Activated CD8-positive, alpha-beta T cell treated with anti-CD3 and anti-CD28 coated beads for 36 hours (primary cell): Measurements from ENCODE around the gene MRPL37. TPM values are rescaled to one million over a fixed set of nuclear protein-coding genes. Genes with fewer than 3 reads are reported as not detected.

Source experiments
- ATAC-seq: fragments of 200-7000 bp; cut with Tn5 transposase; one replicate; pipeline ENCODE4 v1.10.0; 2021; ENCODE audit warnings: mild to moderate bottlenecking, moderate library complexity
- CTCF ChIA-PET: fragments of 350-600 bp; sonication (Branson Sonifier 250); formaldehyde crosslinking; loops from one replicate; lab custom pipeline; 2021; ENCODE audit warnings: antibody characterized with exemption; lab: Charles Lee
- POLR2A ChIA-PET: fragments of 350-600 bp; sonication (Branson Sonifier 250); formaldehyde crosslinking; loops from one replicate; lab custom pipeline; 2021; ENCODE audit warnings: antibody characterized with exemption; lab: Charles Lee
- DNase-seq: peaks from one replicate; pipeline ENCODE4 v3.0.0-alpha.2; 2020
- H3K27ac Mint-ChIP-seq: one replicate; pipeline ENCODE4 v1.8.0; 2021; ENCODE audit warnings: mild to moderate bottlenecking, mixed read lengths
- H3K27me3 Mint-ChIP-seq: one replicate; pipeline ENCODE4 v1.8.0; 2021; ENCODE audit warnings: mixed read lengths
- H3K36me3 Mint-ChIP-seq: one replicate; pipeline ENCODE4 v1.8.0; 2021; ENCODE audit warnings: low read depth, mixed read lengths
- H3K4me1 Mint-ChIP-seq: one replicate; pipeline ENCODE4 v1.8.0; 2021; ENCODE audit warnings: low read depth, mixed read lengths
- H3K4me3 Mint-ChIP-seq: one replicate; pipeline ENCODE4 v1.8.0; 2021; ENCODE audit warnings: mild to moderate bottlenecking, moderate library complexity, mixed read lengths
- H3K9me3 Mint-ChIP-seq: one replicate; pipeline ENCODE4 v1.8.0; 2021; ENCODE audit warnings: mixed read lengths
- CTCF ChIP-seq: fragments of 200-600 bp; IDR thresholded peaks from one replicate; pipeline ENCODE4 v1.8.0; 2022; ENCODE audit warnings: antibody characterized with exemption, mild to moderate bottlenecking
- intact Hi-C: fragments of 100-400 bp; cut with micrococcal nuclease; formaldehyde crosslinking; loops from one replicate; pipeline ENCODE4 v1.10.0; 2022
- total RNA-seq, 2 experiments: library from RNA; stranded (reverse); gene quantifications; one replicate each; pipeline ENCODE4 v1.2.3, GENCODE V29; 2021

Gene MRPL37
- total RNA-seq, 2 experiments from 2014 or later = 194 to 198 TPM

- CTCF ChIA-PET = no interaction called here
- no peaks in the 10 kb centered on the region for H3K27me3 Mint-ChIP-seq
- no peaks in the 10 kb centered on the region for H3K4me1 Mint-ChIP-seq
- DNase-seq (no peak), ATAC-seq (no peak)
- POLR2A ChIA-PET = interaction anchor here (1.0 kb wide), 1 partner anchor 9 kb away, joined by 3 read pairs; no protein-coding TSS in a partner anchor
- H3K9me3 Mint-ChIP-seq = no peaks in the 10 kb centered on the region
- TF ChIP-seq CTCF = no peak
- no peak overlapping the region for H3K4me3 Mint-ChIP-seq
- peaks cover 5% of the 10 kb centered on the region for H3K36me3 Mint-ChIP-seq
- intact Hi-C loops = no loop called here
- no peak overlapping the region for H3K27ac Mint-ChIP-seq
Measured at GRCh38 chr1:54243022-54243421, 43.1 kb downstream of the MRPL37 start.

GRCh38 chr1:54244655-54245054, 44.7 kb downstream of the MRPL37 start:
- DNase-seq (no peak), ATAC-seq (no peak)
- TF ChIP-seq CTCF = no peak
- Mint-ChIP-seq H3K27me3 (no peaks in the 10 kb centered on the region), H3K9me3 (no peaks in the 10 kb centered on the region), H3K4me1 (no peaks in the 10 kb centered on the region), H3K27ac (no peak overlapping the region), H3K4me3 (no peak overlapping the region), H3K36me3 (peaks cover 2% of the 10 kb centered on the region)
- CTCF ChIA-PET = no interaction called here
- POLR2A ChIA-PET = no interaction called here
- intact Hi-C loops = no loop called here

- intact Hi-C loops = no loop called here
- TF ChIP-seq CTCF = no peak
- Mint-ChIP-seq H3K36me3 (peaks cover 3% of the 10 kb centered on the region), H3K9me3 (no peaks in the 10 kb centered on the region), H3K4me1 (no peaks in the 10 kb centered on the region), H3K27ac (no peak overlapping the region), H3K4me3 (no peak overlapping the region), H3K27me3 (no peaks in the 10 kb centered on the region)
- ChIA-PET POLR2A (no interaction called here), CTCF (no interaction called here)
- DNase-seq (no peak), ATAC-seq (no peak)
Measured at GRCh38 chr1:54245501-54245900, 45.5 kb downstream of the MRPL37 start.

- DNase-seq (no peak), ATAC-seq (no peak)
- ChIA-PET CTCF (no interaction called here), POLR2A (no interaction called here)
- Mint-ChIP-seq H3K27me3 (no peaks in the 10 kb centered on the region), H3K9me3 (no peaks in the 10 kb centered on the region), H3K36me3 (peaks cover 3% of the 10 kb centered on the region), H3K27ac (no peak overlapping the region), H3K4me3 (no peak overlapping the region), H3K4me1 (no peaks in the 10 kb centered on the region)
- intact Hi-C loops = no loop called here
- TF ChIP-seq CTCF = no peak
Measured at GRCh38 chr1:54246116-54246721, 46.3 kb downstream of the MRPL37 start.

- no peak for DNase-seq
- H3K9me3 Mint-ChIP-seq = no peaks in the 10 kb centered on the region
- CTCF ChIA-PET = no interaction called here
- H3K27me3 Mint-ChIP-seq = no peaks in the 10 kb centered on the region
- H3K4me1 Mint-ChIP-seq = no peaks in the 10 kb centered on the region
- no peak overlapping the region for H3K27ac Mint-ChIP-seq
- TF ChIP-seq CTCF = no peak
- H3K36me3 Mint-ChIP-seq = peaks cover 3% of the 10 kb centered on the region
- no peak for ATAC-seq
- H3K4me3 Mint-ChIP-seq = no peak overlapping the region
- POLR2A ChIA-PET = no interaction called here
- intact Hi-C loops = no loop called here
Measured at GRCh38 chr1:54247863-54248515, 48.0 kb downstream of the MRPL37 start.
